Measurements from ENCODE around the gene PITHD1.

Gene PITHD1

GRCh38 chr1:23804183-23804835 lies 26.1 kb downstream of the PITHD1 start:
- no peak for DNase-seq (ENCODE audit: low read depth)
- peak; percentile 34 for TF ChIP-seq CTCF (IDR thresholded peaks at IDR 0.05; ENCODE audit: insufficient read depth, low read depth, low read length, missing control alignments)
- no peak overlapping the region for H3K4me3 ChIP-seq (ENCODE audit: low read depth, low read length)

- no peak for TF ChIP-seq CTCF (IDR thresholded peaks at IDR 0.05; ENCODE audit: insufficient read depth, low read depth, low read length, missing control alignments)
- DNase-seq (ENCODE audit: low read depth), result no peak
- H3K4me3 ChIP-seq (ENCODE audit: low read depth, low read length), result no peak overlapping the region
Observed at GRCh38 chr1:23805025-23805424, 26.8 kb downstream of the PITHD1 start.

DNA sequence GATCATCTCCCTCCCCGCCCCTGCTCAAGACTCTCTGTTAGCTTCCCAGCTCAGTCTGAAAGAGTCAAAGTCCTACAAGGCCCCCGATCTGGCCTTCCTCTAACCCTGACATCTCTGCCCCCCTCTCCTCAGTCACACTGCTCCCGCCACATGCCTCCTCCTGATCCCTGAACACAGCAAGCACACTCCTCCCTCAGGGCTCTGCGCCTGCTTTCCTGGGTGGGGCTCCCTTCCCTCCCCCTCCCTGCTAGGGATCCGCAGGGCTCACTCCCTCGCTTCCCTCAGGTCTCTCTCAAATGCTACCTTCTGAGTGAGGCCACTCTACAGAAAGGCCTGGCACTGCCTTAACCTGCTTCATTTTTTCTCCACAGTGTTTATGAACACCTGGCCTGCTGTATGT lies 28.1 kb downstream of the PITHD1 start:
- no peak overlapping the region for H3K4me3 ChIP-seq (ENCODE audit: low read depth, low read length)
- DNase-seq (ENCODE audit: low read depth), result no peak
- no peak for TF ChIP-seq CTCF (IDR thresholded peaks at IDR 0.05; ENCODE audit: insufficient read depth, low read depth, low read length, missing control alignments)

DNA sequence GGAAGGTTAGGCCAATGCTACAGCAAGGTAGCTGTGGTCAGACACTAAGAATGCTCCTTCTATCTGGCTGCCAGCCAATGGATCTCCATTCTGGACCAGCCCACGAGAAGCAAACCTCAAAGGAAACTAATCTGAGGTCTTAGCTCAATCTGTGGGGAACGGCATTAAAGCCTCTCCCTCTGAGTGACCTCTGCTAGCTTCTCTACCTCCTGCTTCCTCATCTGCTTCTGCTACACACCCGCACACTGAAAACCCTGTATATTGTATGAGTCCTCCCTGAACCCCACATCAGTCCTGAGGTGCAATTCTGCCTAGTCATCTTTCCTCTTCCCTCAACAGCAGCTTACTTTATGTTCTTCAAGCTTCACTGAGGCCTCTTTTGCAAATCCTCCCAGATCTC lies 29.2 kb downstream of the PITHD1 start:
- H3K4me3 ChIP-seq (ENCODE audit: low read depth, low read length), result no peak overlapping the region
- TF ChIP-seq CTCF (IDR thresholded peaks at IDR 0.05; ENCODE audit: insufficient read depth, low read depth, low read length, missing control alignments), result no peak
- no peak for DNase-seq (ENCODE audit: low read depth)

DNA sequence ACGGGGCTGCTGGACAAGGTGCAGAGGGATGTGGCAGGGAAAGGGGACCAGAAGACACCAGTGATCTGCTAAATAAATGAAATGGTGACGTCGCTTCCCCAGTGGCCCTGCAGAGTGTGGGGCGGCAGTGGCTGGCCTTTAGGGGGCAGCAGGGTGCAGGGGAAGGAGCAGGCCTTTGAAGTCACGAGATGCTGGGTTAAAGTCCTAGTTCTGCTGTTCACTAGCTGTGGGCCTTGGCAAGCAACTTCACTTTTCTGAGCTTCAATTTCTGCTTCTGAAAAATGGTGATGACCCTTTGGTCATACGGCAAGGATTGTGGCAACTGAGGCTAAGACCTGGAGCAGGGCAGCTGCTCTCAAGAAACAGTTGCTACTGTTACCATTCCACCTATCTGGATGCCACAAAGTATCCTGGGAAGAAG lies 31.5 kb downstream of the PITHD1 start:
- DNase-seq (ENCODE audit: low read depth), result peak; percentile 90
- TF ChIP-seq CTCF (IDR thresholded peaks at IDR 0.05; ENCODE audit: insufficient read depth, low read depth, low read length, missing control alignments), result peak; percentile 94
- no peak overlapping the region for H3K4me3 ChIP-seq (ENCODE audit: low read depth, low read length)

GRCh38 chr1:23810818-23811540 lies 32.8 kb downstream of the PITHD1 start:
- peak; percentile 93 for TF ChIP-seq CTCF (IDR thresholded peaks at IDR 0.05; ENCODE audit: insufficient read depth, low read depth, low read length, missing control alignments)
- no peak overlapping the region for H3K4me3 ChIP-seq (ENCODE audit: low read depth, low read length)
- DNase-seq (ENCODE audit: low read depth), result peak; percentile 86
